Lower leg skin (tissue), 4 donors: ENCODE results near the gene HMGB1. TPM values are rescaled to one million over a fixed set of nuclear protein-coding genes. Genes with fewer than 3 reads are reported as not detected.

Experiments
- DNase-seq, 2 donors: peaks; one replicate each; pipeline ENCODE4 v3.0.0-alpha.2; 2019; ENCODE audit warnings: low spot score in 2 of 2
- H3K4me3 ChIP-seq: fragments of 200-600 bp; sonication (generic); 2 replicates; pipeline ENCODE4 v1.5.1; 2017; ENCODE audit warnings: mild to moderate bottlenecking, low read depth; ENCODE audit not compliant: poor library complexity, severe bottlenecking
- POLR2A ChIP-seq, 2 donors: fragments of 450-650 bp; IDR thresholded peaks; one replicate each; pipeline ENCODE4 v1.6.1; 2016 to 2017; ENCODE audit warnings: antibody characterized with exemption in 2 of 2, mild to moderate bottlenecking in 1 of 2, moderate library complexity in 1 of 2
- WGBS, 2 donors: methylation state at CpG; one replicate each; pipeline ENCODE4 v1.1.5; 2018; 5-methylcytosine and 5-hydroxymethylcytosine counted together
- intact Hi-C: fragments of 100-400 bp; cut with DNase I; formaldehyde crosslinking; loops from one replicate; pipeline ENCODE4 v1.15.0; 2023; ENCODE audit warnings: low total_unique reads
- total RNA-seq, 4 donors: library from RNA; depleted of rRNA; stranded (reverse); fragments of >200 nt; gene quantifications; one replicate each; pipeline ENCODE4 v1.1.0, GENCODE V29; 2016
- TF ChIP-seq, protein P1 (sequence below), 3 donors: fragments of 450-650 bp; IDR thresholded peaks; one replicate each; pipeline ENCODE4 v1.5.1; 2016; ENCODE audit warnings: antibody characterized with exemption in 3 of 3, mild to moderate bottlenecking in 3 of 3, moderate library complexity in 2 of 3

The HMGB1 gene
- total RNA-seq, 4 donors from 2014 or later: 158 to 262 (median 208) TPM

DNA sequence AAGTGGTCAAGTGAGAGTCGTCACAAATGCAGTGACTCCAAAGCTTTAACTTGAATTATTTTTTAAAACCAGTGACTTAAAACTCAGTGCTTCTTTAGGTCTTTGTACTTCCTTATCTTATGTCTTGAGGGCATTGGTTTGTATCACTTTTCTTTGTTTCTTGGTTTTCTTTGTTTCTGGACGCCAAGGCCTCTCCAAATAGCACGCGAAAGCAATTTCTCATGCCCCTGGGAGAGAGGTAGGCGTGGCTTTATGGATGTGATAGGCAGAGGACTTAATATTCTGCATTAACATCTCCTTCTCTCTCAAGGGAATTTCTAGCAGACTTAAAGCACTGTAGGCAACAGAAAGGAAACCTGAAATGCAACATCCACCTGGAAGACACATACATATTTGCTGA, 22.8 kb downstream of the HMGB1 start:
- TF ChIP-seq, protein P1, sequence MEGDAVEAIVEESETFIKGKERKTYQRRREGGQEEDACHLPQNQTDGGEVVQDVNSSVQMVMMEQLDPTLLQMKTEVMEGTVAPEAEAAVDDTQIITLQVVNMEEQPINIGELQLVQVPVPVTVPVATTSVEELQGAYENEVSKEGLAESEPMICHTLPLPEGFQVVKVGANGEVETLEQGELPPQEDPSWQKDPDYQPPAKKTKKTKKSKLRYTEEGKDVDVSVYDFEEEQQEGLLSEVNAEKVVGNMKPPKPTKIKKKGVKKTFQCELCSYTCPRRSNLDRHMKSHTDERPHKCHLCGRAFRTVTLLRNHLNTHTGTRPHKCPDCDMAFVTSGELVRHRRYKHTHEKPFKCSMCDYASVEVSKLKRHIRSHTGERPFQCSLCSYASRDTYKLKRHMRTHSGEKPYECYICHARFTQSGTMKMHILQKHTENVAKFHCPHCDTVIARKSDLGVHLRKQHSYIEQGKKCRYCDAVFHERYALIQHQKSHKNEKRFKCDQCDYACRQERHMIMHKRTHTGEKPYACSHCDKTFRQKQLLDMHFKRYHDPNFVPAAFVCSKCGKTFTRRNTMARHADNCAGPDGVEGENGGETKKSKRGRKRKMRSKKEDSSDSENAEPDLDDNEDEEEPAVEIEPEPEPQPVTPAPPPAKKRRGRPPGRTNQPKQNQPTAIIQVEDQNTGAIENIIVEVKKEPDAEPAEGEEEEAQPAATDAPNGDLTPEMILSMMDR (IDR thresholded peaks at IDR 0.05): no peak
- no peak for TF ChIP-seq POLR2A (IDR thresholded peaks at IDR 0.05)
- 61 to 79% methylated on average over 5 of the region's 5 CpGs for WGBS, 2 donors
- intact Hi-C loops: no loop called here
- no peak for DNase-seq
- H3K4me3 ChIP-seq: no peak overlapping the region

DNA sequence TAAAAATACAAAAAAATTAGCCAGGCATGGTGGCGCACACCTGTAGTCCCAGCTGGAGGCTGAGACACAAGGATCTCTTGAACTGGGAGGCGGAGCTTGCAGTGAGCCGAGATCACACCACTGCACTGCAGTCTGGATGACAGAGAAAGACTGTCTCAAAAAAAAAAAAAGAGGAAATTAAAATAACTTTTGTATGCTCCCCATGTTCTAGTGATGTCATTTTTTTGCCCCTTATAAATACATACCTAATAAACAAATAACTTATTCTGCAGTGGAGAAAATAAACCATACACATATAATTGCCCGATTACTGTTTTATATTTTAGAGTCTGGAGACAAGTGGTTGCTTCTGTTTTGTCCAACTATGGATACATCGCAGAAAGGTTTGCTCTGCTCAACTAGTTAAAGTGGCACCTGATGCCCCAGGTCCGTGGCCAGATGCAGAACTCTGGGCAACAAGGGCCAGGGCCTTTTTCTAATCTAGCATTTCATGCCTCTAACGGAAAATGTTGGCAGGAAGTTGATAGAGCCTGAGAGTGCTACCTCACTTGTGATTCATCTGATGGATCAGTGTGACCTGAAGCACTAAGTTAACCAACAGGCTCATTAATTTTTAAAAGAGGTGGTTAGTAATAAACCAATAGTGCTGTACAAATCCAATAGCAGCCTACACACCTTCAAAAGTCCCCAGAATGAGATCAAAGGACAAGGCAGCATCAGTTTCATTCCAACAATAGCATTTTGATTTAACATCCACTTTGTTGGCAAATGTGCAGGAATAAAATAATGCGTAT, 24.6 kb downstream of the HMGB1 start:
- TF ChIP-seq, protein P1 (IDR thresholded peaks at IDR 0.05): no peak
- TF ChIP-seq POLR2A (IDR thresholded peaks at IDR 0.05): no peak
- no peak for DNase-seq
- no peak overlapping the region for H3K4me3 ChIP-seq
- WGBS, 2 donors: 55 to 79% methylated on average over 8 of the region's 8 CpGs
- intact Hi-C loops: no loop called here

DNA sequence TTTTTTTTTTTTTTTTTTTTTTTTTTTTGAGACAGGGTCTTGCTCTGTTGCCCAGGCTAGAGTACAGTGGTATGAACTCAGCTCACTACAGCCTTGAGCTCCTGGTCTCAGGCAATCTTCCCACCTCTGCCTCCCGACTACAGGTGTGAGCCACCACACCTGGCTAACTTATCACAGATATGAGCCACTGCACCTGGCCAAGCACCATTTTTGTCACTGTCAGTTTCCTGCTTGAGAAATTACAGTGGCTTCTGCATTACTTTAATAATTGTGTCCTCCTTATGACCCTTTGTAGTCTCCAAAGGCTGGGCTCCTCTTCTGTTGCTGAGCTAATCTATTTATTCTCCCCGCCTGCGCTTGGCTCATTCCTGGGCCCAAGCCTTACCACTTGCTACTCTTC, 27.4 kb downstream of the HMGB1 start:
- intact Hi-C loops: no loop called here
- no peak for DNase-seq
- WGBS, 2 donors: 93 to 95% methylated on average over 3 of the region's 3 CpGs
- H3K4me3 ChIP-seq: no peak overlapping the region
- TF ChIP-seq, protein P1 (IDR thresholded peaks at IDR 0.05): no peak
- no peak for TF ChIP-seq POLR2A (IDR thresholded peaks at IDR 0.05)

DNA sequence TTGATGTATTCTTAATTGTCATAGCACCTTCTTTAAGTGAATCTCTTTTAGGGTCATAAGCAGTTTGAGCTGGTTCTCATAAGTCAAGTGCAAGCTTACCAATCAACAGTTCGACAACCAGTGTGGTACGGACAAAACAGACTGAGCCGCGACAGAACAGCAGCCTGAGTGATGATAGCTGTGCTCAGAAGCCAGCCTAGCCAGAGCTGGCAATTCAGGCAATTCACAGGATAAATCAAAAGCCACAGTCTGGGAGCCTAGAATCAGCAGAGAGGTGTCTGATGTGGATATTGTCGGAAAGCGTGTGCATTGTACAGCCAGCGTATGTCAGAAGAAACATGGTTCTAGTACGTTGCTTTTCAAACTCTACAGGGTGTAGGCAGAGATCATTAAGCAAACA, 28.6 kb downstream of the HMGB1 start:
- intact Hi-C loops: no loop called here
- DNase-seq: no peak
- 93 to 96% methylated on average over 8 of the region's 8 CpGs for WGBS, 2 donors
- H3K4me3 ChIP-seq: no peak overlapping the region
- no peak for TF ChIP-seq POLR2A (IDR thresholded peaks at IDR 0.05)
- TF ChIP-seq, protein P1 (IDR thresholded peaks at IDR 0.05): no peak

DNA sequence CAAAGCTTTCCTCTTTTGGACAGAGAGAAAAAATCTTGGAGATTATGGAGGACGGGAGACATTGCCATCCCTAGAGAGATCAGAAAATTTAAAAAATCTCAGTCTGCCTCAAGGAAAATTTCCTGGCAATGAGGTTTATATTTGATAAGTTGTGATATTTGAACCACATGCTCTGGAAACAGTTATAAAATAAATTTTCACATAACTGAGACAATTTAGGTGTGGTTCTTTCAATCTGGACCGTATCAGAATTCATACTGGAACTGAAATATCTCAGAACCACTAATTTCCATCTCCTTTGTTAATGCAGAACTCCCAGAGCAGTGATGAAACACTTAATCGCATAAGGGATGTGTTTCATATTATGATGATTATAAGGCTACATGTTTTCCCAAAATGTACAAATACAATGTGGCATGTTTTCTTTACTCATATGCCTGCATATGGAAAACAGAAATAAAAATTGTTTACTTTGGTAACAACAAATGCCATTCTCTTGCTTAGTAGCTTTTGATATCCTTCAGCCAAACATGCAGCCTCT, 29.8 kb downstream of the HMGB1 start:
- intact Hi-C loops: no loop called here
- no peak for DNase-seq
- TF ChIP-seq, protein P1 (IDR thresholded peaks at IDR 0.05): no peak
- no peak for TF ChIP-seq POLR2A (IDR thresholded peaks at IDR 0.05)
- no peak overlapping the region for H3K4me3 ChIP-seq
- WGBS, 2 donors: 48 to 61% methylated on average over 3 of the region's 3 CpGs
